Fibroblast of lung (primary cell): ENCODE measurements around the gene ZRSR2. TPM values are rescaled to one million over a fixed set of nuclear protein-coding genes. Genes with fewer than 3 reads are reported as not detected.

Source experiments
- DNase-seq, 2 donors: peaks; one replicate each; pipeline versions ENCODE4 v3.0.0 to v3.0.0-alpha.2; 2010; ENCODE audit warnings: low read depth in 2 of 2
- H2AFZ ChIP-seq: 2 replicates; pipeline ENCODE4 v1.5.1; 2012; ENCODE audit warnings: low read length, control low read depth, inconsistent platforms
- H3K27ac ChIP-seq: 2 replicates; pipeline ENCODE4 v1.5.1; 2011; ENCODE audit warnings: low read length, control low read depth; ENCODE audit not compliant: insufficient read depth
- H3K27me3 ChIP-seq: 2 replicates; pipeline ENCODE4 v1.5.1; 2011; ENCODE audit warnings: mild to moderate bottlenecking, low read length; ENCODE audit not compliant: control insufficient read depth, insufficient read depth
- H3K36me3 ChIP-seq: 2 replicates; pipeline ENCODE4 v1.5.1; 2011; ENCODE audit warnings: low read length; ENCODE audit not compliant: control insufficient read depth, insufficient read depth
- H3K4me1 ChIP-seq: 2 replicates; pipeline ENCODE4 v1.5.1; 2011; ENCODE audit warnings: low read length; ENCODE audit not compliant: control insufficient read depth, insufficient read depth; ENCODE audit errors: extremely low read depth
- H3K4me2 ChIP-seq: 2 replicates; pipeline ENCODE4 v1.5.1; 2011; ENCODE audit warnings: low read length, control low read depth; ENCODE audit not compliant: insufficient read depth; ENCODE audit errors: extremely low read depth
- H3K4me3 ChIP-seq, 4 experiments: fragments of 200-600 bp in 1 of 4; sonication (generic) in 1 of 4; replicated peaks in 1 of 4; 2 replicates each; pipeline ENCODE4 v1.5.1; 2011 to 2016; ENCODE audit warnings: low read length in 4 of 4, low read depth in 3 of 4, mild to moderate bottlenecking in 3 of 4, control low read depth in 2 of 4, inconsistent platforms in 1 of 4, mixed read lengths in 1 of 4; ENCODE audit not compliant: insufficient read depth in 1 of 4; ENCODE audit errors: control extremely low read depth in 1 of 4
- H3K79me2 ChIP-seq: 2 replicates; pipeline ENCODE4 v1.5.1; 2012; ENCODE audit warnings: mild to moderate bottlenecking, low read length, inconsistent platforms; ENCODE audit not compliant: control insufficient read depth, insufficient read depth
- H3K9ac ChIP-seq: 2 replicates; pipeline ENCODE4 v1.5.1; 2011; ENCODE audit warnings: mild to moderate bottlenecking, low read length, control low read depth; ENCODE audit not compliant: insufficient read depth
- H3K9me3 ChIP-seq: 2 replicates; pipeline ENCODE4 v1.5.1; 2012; ENCODE audit warnings: low read depth, low read length; ENCODE audit not compliant: control insufficient read depth, insufficient read depth
- H4K20me1 ChIP-seq: 2 replicates; pipeline ENCODE4 v1.5.1; 2011; ENCODE audit warnings: low read length; ENCODE audit not compliant: control insufficient read depth, insufficient read depth; ENCODE audit errors: extremely low read depth
- EZH2 ChIP-seq: IDR thresholded peaks from 2 replicates; pipeline ENCODE4 v1.5.1; 2012; ENCODE audit warnings: low read length, control low read depth, mild to moderate bottlenecking; ENCODE audit errors: missing control alignments
- polyA plus RNA-seq, 2 donors: library from polyadenylated mRNA; depleted of rRNA in 1 of 2; stranded (reverse) in 1 of 2; unstranded in 1 of 2; fragments of >200 nt; gene quantifications; 2 replicates each; pipeline ENCODE4 v1.2.1, GENCODE V29; 2011 to 2012; ENCODE audit warnings: missing spikeins in 1 of 2
- total RNA-seq: library from RNA; depleted of rRNA; stranded (reverse); fragments of >200 nt; gene quantifications from 2 replicates; pipeline ENCODE4 v1.2.1, GENCODE V29; 2014
- TF ChIP-seq, protein P1 (sequence below), 2 donors: IDR thresholded peaks in 1 of 2; conservative IDR thresholded peaks in 1 of 2; 1 replicate in 1 of 2; 2 replicates in 1 of 2; pipeline ENCODE4 v1.5.1; 2011 to 2012; ENCODE audit warnings: low read length in 2 of 2, control low read depth in 1 of 2, inconsistent platforms in 1 of 2, low read depth in 1 of 2, mild to moderate bottlenecking in 1 of 2

ZRSR2 gene
- total and polyA plus RNA-seq, 2 donors (not counting 1 experiment from before 2014, with no cell fraction given), result 6.6 to 8.1 TPM

DNA sequence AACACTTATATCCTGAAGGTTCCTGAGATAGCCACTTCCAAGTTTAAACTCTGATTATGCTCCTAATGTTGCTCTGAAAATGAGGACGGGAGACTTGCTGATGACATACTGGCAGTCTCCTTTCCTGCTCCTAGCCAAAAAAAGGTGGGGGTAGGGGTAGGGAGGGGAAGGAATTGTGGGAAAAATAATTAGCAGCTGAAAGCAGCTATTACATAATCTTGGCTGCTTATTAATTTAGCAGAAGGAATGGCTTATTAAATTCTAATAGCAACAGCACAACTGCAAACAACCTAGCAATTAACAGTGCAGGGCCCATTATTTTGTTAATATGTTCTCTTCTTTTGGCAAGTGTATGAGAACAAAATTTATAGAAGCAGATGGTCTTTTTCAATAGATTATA is 66.4 kb downstream of the ZRSR2 start:
- Histone ChIP-seq H3K79me2 (peaks cover 9% of the 10 kb centered on the region), H3K9ac (no peak overlapping the region), H2AFZ (no peak overlapping the region), H3K4me3 (no peak overlapping the region), H3K27ac (no peak overlapping the region), H3K9me3 (no peaks in the 10 kb centered on the region), H3K4me1 (no peaks in the 10 kb centered on the region), H4K20me1 (no peaks in the 10 kb centered on the region), H3K36me3 (no peaks in the 10 kb centered on the region), H3K27me3 (peaks cover 4% of the 10 kb centered on the region), H3K4me2 (no peak overlapping the region)
- TF ChIP-seq, protein P1, sequence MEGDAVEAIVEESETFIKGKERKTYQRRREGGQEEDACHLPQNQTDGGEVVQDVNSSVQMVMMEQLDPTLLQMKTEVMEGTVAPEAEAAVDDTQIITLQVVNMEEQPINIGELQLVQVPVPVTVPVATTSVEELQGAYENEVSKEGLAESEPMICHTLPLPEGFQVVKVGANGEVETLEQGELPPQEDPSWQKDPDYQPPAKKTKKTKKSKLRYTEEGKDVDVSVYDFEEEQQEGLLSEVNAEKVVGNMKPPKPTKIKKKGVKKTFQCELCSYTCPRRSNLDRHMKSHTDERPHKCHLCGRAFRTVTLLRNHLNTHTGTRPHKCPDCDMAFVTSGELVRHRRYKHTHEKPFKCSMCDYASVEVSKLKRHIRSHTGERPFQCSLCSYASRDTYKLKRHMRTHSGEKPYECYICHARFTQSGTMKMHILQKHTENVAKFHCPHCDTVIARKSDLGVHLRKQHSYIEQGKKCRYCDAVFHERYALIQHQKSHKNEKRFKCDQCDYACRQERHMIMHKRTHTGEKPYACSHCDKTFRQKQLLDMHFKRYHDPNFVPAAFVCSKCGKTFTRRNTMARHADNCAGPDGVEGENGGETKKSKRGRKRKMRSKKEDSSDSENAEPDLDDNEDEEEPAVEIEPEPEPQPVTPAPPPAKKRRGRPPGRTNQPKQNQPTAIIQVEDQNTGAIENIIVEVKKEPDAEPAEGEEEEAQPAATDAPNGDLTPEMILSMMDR (conservative IDR thresholded peaks at IDR 0.05 in 1 of 2, IDR thresholded peaks at IDR 0.05 in 1 of 2; ENCODE audit: low read depth in 1 of 2, low read length in 2 of 2), result no peak
- TF ChIP-seq EZH2, result no peak
- DNase-seq, result no peak

DNA sequence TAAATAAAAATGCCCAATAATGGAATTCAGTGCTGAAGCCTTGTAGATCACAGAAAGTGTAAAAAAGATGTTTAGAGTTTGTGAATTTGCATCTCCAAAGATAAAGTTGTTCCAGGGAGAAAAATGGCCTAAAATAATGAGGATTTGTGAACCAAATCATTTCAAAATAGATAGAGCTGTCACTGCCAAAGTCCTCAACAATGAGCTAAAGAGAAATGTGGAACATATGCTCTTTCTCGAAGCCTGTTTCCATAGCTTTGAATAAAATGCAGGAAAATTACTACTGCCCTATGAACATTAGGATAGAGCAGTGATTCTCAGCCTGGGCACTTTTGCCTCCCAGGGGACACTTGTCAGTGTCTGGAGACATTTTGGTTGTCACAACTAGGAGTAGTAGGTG is 67.8 kb downstream of the ZRSR2 start:
- Histone ChIP-seq H3K4me2 (no peak overlapping the region), H3K27ac (no peak overlapping the region), H3K79me2 (peaks cover 9% of the 10 kb centered on the region), H4K20me1 (no peaks in the 10 kb centered on the region), H3K4me1 (no peaks in the 10 kb centered on the region), H2AFZ (no peak overlapping the region), H3K4me3 (no peak overlapping the region), H3K36me3 (no peaks in the 10 kb centered on the region), H3K9me3 (no peaks in the 10 kb centered on the region), H3K9ac (no peak overlapping the region), H3K27me3 (peaks cover 4% of the 10 kb centered on the region)
- DNase-seq, result no peak
- TF ChIP-seq EZH2, result no peak
- TF ChIP-seq, protein P1 (conservative IDR thresholded peaks at IDR 0.05 in 1 of 2, IDR thresholded peaks at IDR 0.05 in 1 of 2; ENCODE audit: low read depth in 1 of 2, low read length in 2 of 2), result no peak

DNA sequence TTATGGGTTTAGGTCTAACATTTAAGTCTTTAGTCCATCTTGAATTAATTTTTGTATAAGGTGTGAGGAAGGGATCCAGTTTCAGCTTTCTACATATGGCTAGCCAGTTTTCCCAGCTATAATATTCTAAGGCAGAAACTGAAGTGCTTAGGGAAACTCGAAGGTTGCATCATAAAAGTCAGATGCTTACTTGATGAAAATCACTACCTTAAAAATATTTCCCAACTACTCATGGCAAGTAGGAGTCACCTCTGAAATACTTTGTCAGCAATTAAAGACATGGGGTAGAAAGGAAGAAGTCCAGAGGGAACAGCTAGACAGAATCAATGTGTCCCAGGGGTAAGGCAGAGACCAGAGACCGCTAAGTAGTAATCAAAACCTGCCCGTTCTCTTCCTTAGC is 70.6 kb downstream of the ZRSR2 start:
- no peak for TF ChIP-seq EZH2
- TF ChIP-seq, protein P1 (conservative IDR thresholded peaks at IDR 0.05 in 1 of 2, IDR thresholded peaks at IDR 0.05 in 1 of 2; ENCODE audit: low read depth in 1 of 2, low read length in 2 of 2), result no peak
- H3K9me3 ChIP-seq, result no peaks in the 10 kb centered on the region
- H3K27ac ChIP-seq, result no peak overlapping the region
- no peak overlapping the region for H3K9ac ChIP-seq
- H2AFZ ChIP-seq, result no peak overlapping the region
- H3K79me2 ChIP-seq, result no peaks in the 10 kb centered on the region
- no peak overlapping the region for H3K4me3 ChIP-seq
- no peaks in the 10 kb centered on the region for H3K4me1 ChIP-seq
- no peak for DNase-seq
- H3K4me2 ChIP-seq, result no peak overlapping the region
- peaks cover 4% of the 10 kb centered on the region for H3K27me3 ChIP-seq
- H3K36me3 ChIP-seq, result no peaks in the 10 kb centered on the region
- H4K20me1 ChIP-seq, result no peaks in the 10 kb centered on the region
